ENCODE results near the gene LBHD2.
"Not testable (repeated sequence)": the region's sequence is repeated elsewhere in the genome, so short reads cannot be mapped to it uniquely, and the experiment has no call there.

Gene LBHD2

DNA sequence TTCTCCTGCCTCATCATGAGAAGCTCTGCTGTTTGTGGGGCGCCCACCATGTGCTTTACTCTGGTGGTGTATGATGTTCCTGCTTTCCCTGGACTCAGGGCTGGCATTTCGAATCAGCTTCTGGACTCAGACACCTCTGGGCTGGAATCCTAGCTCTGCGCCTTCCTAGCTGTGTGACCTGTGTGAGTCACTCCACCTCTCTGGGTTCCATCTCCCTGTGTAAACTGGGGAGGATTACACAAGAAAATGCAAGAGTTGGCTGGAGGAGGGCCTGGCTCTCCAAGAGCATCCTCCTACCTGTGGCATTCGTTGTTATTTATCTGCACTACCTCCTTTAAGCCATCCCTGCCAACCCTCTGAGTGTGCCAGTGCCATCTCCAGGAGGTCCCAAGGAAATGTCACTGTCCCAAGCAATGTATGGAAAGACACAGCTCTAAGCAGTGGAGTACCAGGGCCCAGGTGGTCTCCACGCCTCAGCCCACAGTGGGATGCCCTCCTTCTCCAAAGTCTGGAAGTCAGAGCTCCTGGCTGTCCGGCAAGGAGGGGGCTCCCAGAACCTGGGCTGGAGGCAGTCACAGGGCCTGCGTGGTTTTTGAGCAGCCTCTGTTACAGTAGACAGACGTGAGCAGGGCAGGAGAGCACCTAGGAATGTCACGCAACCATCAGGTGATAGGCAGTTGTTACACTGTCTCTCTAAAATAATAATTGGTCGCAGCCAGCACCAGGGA is 32.0 kb downstream of the LBHD2 start:
- TF ChIP-seq, protein P1, sequence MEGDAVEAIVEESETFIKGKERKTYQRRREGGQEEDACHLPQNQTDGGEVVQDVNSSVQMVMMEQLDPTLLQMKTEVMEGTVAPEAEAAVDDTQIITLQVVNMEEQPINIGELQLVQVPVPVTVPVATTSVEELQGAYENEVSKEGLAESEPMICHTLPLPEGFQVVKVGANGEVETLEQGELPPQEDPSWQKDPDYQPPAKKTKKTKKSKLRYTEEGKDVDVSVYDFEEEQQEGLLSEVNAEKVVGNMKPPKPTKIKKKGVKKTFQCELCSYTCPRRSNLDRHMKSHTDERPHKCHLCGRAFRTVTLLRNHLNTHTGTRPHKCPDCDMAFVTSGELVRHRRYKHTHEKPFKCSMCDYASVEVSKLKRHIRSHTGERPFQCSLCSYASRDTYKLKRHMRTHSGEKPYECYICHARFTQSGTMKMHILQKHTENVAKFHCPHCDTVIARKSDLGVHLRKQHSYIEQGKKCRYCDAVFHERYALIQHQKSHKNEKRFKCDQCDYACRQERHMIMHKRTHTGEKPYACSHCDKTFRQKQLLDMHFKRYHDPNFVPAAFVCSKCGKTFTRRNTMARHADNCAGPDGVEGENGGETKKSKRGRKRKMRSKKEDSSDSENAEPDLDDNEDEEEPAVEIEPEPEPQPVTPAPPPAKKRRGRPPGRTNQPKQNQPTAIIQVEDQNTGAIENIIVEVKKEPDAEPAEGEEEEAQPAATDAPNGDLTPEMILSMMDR (IDR thresholded peaks at IDR 0.05; ENCODE audit: control insufficient read depth, insufficient read depth, low read depth, low read length, missing control alignments), result no peak
- no peak for DNase-seq (ENCODE audit: low read depth)
- no peak overlapping the region for H3K4me3 ChIP-seq (ENCODE audit: control insufficient read depth, low read depth, low read length)

DNA sequence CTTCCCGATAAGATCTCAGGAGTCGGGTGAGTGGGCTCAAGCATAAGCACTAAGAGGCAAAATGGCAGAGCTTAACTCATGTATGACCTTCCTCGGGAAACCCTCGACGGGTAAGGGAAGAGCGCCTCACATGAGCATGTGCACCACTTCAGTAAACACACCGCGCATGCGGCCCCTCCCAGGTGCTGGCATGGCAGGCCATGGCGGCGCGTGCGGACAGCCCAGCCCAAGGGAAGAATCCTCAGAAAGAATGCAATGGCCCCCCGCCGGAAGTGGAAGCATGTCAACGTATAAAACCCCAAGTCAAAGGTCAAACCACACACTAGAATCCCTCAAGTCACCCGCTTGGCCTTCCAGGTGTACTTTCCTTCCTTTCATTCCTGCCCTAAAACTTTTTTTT is 32.6 kb downstream of the LBHD2 start:
- no peak for DNase-seq (ENCODE audit: low read depth)
- TF ChIP-seq, protein P1 (IDR thresholded peaks at IDR 0.05; ENCODE audit: control insufficient read depth, insufficient read depth, low read depth, low read length, missing control alignments), result no peak
- H3K4me3 ChIP-seq (ENCODE audit: control insufficient read depth, low read depth, low read length), result no peak overlapping the region

DNA sequence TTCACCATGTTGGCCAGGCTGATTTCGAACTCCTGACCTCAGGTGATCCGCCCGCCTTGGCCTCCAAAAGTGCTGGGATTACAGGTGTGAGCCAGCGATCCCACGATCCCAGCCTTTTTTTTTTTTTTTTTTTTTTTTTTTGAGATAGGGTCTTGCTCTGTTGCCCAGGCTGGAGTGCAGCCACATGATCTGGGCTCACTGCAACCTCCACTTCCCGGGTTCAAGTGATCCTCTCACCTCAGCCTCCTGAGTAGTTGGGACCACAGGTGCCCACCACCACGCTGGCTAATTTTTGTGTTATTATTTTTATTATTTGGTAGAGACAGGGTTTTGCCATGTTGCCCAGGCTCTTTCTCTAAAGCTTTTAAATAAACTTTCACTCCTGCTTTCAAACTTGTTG is 33.5 kb downstream of the LBHD2 start:
- DNase-seq (ENCODE audit: low read depth); H3K4me3 ChIP-seq (ENCODE audit: control insufficient read depth, low read depth, low read length): not testable (repeated sequence)

DNA sequence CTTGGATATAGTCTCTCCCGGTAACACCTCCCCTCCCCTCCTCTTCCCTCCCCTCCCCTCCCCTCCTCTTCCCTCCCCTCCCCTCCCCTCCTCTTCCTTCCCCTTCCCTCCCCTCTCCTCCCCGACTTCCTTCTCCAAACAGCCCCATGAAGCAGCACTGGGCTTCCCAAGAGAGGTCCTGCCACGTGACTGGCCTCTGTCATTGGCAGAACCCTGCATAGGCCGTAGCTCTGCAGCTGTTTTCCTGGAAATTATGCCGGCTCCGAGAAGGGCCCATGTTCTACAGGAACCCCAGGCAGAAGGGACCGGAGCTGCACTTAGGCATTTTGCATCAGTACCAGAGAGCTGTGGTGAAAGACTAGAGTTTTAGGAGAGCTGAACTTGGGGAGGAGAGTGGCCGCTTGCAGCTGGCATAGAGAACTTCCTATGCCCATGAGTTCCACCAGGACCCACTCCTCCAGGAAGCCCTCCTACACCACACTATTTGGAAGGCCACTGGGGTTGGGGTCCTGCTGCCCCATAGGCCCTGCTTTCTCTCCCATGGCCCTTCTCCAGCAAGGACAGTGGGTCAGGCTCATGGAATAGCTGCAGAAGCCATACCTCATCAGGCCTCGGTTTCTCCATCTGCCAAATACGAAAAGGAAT is 34.1 kb downstream of the LBHD2 start:
- H3K4me3 ChIP-seq (ENCODE audit: control insufficient read depth, low read depth, low read length), result no peak overlapping the region
- DNase-seq (ENCODE audit: low read depth), result no peak
- TF ChIP-seq, protein P1 (IDR thresholded peaks at IDR 0.05; ENCODE audit: control insufficient read depth, insufficient read depth, low read depth, low read length, missing control alignments), result no peak

DNA sequence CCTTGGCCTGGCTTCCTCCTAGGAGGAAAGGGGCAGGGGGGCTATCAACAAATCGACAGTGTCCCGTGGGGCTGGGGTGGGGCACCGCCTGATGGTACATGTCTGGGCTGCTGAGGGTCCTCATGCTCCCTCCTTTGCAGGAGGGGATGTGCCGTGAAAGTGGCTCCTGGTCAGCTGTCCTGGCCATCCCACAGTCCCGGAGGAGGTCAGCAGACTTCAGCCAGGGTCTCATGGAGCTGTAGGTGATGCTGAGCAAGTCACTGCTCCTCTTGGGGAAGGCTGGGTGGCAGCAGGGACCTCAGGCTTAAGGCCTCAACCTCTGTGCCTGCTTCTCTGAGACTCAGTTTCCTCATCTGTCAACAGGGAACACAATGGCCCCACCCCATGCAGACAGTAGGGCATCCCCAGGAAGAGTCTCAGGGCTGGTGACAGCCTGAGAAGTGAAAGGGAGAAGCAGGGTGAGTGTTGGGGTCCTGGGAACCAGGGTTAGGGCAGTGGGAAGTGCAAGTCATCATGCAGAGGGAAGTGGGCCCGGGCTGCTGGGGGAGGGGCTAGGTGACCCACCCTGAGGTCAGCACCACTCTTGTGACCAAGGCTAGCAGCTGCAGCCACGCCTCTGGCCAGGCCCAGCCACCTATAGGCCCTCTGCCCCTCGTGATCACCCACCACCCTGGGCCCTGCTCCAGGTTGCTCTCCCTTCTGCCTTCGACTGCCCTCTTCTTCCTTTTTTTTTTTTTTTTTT is 34.8 kb downstream of the LBHD2 start:
- no peak for DNase-seq (ENCODE audit: low read depth)
- no peak overlapping the region for H3K4me3 ChIP-seq (ENCODE audit: control insufficient read depth, low read depth, low read length)
- TF ChIP-seq, protein P1 (IDR thresholded peaks at IDR 0.05; ENCODE audit: control insufficient read depth, insufficient read depth, low read depth, low read length, missing control alignments), result no peak

DNA sequence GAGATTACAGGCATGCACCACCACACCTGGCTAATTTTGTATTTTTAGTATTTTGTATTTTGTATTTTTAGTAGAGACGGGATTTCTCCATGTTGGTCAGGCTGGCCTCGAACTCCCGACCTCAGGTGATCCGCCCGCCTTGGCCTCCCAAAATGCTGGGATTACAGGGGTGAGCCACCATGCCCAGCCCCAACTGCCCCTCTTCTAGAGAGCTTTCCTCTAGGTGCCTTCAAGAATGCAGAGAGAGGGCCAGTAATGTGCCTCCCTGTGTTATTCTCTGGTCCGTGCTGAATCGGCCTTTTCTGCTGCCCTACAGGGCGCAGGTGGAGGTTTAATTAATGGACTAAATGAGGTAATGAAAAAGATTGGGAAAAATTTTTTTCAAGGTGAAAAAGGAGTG is 35.5 kb downstream of the LBHD2 start:
- not testable (repeated sequence) for H3K4me3 ChIP-seq (ENCODE audit: control insufficient read depth, low read depth, low read length); DNase-seq (ENCODE audit: low read depth)

DNA sequence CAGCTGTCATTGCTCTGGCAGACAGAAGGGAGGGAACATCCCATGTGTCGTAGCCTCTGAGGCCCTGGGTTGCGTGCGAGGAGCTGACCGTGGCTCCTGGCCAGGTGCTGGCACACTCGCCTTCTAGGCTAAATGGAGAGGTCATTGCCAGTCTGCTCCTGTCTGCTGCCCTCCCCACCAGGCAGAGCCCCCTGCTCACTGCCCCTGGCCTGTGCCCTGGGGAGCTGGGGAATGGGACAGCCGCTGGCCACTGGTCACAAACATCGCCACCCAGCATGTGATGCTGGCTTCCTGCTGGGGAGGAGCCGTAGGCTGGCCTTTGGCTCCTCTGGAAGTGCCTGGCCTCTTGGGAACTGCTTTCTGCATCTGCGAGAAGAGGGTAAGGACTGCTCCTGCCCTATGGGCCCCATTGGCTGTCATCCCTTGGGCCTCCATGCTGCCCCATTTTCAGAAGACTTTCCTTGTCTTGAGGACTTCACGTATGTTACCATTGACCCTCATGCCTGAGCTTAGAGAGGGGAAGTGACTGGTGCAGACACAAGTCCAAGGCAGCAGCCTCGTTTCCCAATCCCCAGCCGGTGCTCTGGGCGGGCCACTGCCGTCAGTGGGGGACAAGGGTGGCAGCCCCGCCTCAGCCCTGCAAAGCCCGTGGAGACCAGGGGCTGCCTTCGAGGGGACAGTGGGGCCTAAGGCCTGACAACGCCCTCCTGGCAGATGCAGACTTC is 37.3 kb downstream of the LBHD2 start:
- H3K4me3 ChIP-seq (ENCODE audit: control insufficient read depth, low read depth, low read length), result no peak overlapping the region
- no peak for DNase-seq (ENCODE audit: low read depth)
- TF ChIP-seq, protein P1 (IDR thresholded peaks at IDR 0.05; ENCODE audit: control insufficient read depth, insufficient read depth, low read depth, low read length, missing control alignments), result no peak

Measured in AG09309 (cell line).